ENCODE results near the gene IFNE.
"Not testable (repeated sequence)": the region's sequence is repeated elsewhere in the genome, so short reads cannot be mapped to it uniquely, and the experiment has no call there.

Gene IFNE

DNA sequence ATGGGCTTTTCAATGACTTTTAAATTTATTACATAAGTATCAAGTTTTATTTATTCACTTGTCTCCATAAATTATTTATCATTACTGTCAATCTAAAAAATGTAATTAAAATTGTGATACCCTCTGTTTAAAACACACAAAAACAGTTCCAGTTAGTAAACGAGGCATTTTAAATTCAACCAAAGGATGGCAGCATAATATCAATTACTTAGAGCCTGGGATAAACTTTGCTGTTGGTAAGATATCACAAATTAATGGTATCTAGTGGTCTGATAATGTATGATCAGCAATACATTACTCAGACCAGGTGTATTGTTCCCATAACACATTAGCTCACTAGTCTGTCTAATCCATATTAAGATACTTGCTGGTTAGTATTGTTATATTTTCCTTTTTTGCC, 9.6 kb upstream of the IFNE start:
- DNase-seq (ENCODE audit: low read depth): no peak

DNA sequence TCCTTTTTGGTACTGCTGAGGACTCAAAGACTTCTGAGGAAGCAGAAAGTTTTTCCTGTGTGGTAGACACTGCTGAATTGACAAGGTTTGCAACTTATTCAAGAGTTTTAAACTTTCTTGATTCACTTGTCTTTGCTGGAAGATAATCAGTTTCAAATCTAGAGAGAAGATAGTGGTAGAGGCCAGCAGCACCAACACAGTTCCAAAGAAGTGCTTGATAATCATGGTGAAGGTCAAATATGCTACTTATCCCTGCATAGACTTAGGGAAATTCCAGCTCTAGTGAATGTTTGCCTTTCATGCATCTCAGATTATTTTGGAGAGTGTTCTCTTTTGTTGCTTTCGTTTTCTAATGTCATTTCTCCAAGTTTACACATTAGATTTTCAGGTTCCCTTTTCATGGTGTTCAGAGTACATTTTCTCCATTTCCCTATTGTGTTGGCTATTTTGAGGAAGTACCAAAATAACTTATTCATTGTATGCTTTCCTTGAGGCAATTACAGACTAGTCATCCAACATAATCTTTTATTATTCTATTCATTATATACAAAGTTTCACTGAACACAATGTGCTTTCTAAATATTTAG, 550 bp downstream of the IFNE start:
- DNase-seq (ENCODE audit: low read depth): no peak

DNA sequence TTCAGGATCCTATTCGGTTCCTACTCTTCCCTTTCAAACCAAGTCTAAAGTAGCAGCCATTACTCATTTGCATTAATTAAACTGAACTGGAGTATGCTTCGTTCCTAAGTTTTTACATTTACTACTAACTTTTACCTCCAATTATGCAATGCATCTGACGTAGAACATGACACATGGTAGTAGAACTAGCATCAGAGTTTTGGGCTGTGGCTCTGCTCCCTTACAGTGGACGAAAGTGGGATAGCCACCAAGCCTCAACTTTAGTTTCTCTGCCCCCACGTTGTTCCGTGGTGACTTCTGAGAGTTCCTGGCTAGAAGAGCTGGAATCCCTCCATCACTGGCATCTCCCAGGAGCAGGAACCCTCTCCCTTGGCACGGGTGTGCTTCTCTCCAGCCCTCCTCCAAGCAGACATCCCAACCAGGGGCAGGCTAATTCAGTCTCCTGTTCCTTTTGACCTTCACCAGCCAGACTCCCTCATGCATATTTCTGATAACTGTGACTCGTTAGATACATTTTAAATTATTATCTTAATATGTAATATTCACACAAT, 2.9 kb downstream of the IFNE start:
- no peak for DNase-seq (ENCODE audit: low read depth)

DNA sequence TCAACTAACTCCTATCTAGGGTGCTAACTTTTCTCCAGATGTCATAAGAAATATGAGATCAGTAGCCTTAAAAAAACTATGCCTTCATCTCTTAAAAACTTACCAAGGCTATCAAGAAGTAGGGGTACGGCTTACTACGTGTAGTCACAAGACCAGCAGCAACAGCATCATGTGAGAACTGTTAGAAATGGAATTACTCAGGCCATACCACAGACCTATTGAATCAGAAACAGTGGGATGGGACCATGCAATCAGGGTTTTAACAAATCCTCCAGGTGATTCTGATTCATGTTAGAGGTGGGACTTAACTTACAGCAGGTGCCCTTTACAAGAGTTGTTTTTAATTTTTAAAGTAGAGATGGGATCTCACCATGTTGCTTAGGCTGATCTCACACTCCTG, 4.6 kb downstream of the IFNE start:
- DNase-seq (ENCODE audit: low read depth): no peak

DNA sequence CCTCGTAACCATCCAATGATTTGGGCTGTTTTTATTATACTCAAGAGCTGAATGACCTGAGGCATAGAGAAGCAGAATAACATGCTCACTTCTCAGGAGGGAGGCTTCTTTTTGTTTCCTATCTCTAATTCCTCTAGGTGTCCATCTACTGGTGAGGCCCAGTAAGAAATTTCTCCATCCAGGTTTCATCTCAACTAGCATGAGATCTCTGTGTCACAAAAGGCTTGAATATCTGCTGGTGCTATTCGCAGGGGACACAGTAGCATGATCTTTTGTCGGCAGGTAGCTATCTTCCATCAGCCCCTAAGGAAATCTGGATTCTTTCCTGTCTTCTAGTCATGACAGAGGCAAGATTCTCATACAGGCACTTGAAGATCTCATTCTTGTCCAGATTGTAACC, 8.9 kb downstream of the IFNE start:
- no peak for DNase-seq (ENCODE audit: low read depth)

DNA sequence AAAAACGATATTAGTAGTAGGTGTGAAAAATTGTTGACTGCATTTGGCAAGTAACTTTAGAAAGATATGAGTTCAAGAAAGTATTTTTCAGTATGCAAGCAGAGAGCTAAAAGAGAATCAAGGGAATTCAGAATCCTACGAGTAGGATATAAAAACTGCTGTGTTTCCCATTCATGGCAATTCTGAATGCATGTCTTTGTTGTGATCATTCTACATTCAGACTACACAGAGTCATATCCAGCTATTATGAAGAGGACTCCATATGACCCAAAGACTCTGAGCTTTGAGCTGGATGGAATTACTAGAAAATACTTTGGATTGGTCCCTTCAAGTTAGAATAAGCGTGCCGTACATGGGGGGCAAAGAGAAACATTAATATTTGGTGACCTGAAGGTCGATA, 12.0 kb downstream of the IFNE start:
- no peak for DNase-seq (ENCODE audit: low read depth)

DNA sequence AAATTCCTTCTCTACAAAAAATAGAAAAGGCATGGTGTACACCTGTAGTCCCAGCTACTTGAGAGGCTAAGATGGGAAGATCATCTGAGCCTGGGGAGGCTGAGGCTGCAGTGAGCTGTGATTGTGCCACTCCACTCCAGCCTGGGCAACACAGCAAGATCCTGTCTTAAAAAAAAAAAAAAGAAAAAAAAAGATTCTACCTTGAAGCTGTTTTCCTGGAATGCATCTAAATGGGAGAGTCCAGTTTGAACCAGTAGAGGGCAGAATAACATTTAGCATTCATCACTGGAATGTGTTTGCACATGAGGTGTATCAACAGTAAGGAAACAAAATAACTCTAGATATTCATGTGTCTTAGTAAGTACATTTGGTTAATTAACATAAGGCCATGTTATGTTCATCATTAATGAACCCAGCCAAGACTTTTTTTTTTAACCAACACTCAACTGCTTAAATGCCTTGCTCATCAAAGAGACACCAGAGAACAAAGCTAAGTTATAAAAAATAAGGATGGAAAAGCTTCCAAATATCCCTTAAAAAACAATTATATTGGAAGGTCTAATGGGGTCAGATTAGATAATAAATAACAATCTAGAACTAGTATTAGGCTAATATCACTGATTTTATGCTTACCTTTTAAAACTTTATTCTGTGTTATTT, 16.1 kb downstream of the IFNE start:
- DNase-seq (ENCODE audit: low read depth): no peak

DNA sequence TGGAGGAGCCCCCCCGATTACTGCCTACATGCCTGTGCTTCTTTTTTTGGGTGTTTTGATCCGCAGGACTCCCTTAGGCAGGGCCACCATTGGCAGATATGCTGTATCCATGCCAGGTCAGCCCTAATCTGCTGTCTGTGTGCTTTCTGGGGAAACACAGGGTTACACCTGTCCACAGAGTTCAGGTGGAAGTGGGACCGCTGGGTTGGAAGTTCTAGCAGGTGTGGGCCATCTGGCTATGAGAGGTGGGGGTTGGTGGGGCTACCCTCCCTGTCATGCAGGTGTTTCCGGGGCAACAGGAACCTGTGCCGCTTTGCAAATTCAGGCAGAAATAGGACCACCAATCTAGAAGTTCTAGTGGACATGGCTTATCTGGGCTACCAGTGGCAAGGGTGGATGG, 17.0 kb downstream of the IFNE start:
- DNase-seq (ENCODE audit: low read depth): no peak

DNA sequence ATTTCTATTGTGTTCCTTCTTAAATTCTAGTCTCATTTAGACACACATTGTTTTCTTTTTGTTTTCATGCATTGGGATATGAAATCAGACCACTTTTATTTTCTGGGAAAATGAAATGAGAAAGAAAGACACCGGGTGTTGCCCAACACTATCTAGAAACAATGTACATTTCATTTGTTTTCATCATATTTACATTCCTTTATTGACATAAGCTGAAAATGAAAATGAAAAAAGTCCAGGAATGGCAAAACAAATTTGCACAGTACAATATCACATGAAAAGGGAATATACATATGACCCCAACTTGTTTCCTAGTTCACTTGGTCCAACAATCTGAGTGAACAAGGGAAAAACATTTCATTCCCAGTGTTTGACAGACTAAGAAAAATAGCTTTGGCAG, 20.7 kb downstream of the IFNE start:
- DNase-seq (ENCODE audit: low read depth): no peak

DNA sequence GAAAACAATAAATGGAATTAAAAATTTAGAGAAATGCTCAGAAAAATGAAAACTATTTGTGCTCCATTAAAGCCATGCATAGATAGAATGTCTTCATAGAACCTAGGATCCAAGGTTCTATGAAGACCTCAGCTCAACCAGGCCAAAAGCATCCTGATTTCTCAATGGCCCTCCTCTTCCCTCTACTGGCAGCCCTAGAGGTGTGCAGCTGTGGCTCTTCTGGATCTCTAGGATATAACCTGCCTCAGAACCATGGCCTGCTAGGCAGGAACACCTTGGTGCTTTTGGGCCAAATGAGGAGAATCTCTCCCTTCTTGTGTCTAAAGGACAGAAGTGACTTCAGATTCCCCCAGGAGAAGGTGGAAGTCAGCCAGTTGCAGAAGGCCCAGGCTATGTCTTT, 26.8 kb downstream of the IFNE start:
- no peak for DNase-seq (ENCODE audit: low read depth)

DNA sequence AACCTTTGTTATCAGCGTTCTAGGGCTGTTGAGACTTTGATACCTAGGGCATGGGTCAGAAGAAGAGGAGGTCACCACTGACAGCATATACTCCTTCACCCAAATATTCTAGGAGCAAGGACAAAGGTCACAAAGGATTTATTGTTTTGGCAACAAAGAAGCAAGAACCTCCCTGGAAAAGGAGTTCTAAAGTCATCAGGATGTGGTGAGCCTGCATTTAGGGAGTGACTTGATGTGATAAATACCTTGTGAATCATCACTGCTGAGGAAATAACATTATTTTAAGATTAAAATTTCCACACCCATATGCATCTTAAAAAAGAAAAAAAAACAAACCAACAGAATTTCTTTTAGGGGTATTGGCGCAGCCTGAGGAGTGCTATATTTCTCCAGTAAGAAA, 28.0 kb downstream of the IFNE start:
- no peak for DNase-seq (ENCODE audit: low read depth)

DNA sequence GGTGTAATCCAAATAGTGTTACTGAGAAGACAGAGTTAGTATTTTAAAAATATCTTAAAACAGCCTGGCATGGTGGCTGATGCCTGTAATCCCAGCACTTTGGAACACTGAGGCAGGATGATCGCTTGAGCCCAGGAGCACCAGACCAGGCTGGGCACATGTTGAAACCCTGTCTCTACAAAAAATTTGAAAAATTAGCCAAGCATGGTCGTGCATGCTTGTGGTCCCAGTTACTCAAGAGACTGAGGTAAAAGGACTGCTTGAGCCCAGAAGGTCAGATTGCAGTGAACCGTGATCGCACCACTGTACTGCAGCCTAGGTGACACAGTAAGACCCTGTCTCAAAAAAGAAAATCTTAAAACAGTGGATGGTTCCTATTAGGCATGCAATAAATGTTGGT, 29.4 kb downstream of the IFNE start:
- no peak for DNase-seq (ENCODE audit: low read depth)

DNA sequence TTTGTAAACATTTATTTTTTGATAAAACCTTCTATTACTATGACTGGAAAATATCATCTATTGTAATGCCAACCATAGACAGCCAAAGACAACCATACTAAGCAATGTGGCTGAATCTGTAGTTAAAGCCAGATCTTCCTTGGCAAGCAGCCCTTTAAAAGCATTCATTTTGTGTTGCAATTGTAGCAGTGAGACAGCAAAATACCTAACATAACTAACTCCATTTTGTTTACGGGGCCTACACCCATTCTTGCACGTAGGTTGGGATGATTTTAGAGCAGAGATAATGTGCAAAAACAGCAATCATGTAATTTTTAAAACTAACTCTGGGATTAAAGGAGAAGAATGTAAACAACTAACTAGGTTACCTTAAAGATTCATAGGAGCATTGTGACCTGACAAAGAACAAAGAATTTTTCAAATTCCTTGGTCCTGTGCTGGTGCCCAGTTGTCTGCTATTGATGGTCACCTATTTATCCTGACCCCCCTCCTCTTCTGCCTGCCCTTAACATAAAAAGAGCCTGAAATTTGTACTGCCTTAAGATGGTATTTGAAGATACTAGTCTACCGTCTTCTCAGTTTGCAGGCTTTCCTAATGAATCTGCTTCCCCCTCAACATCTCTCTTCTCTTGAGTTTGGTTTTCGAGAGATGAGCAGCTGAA, 31.2 kb downstream of the IFNE start:
- no peak for DNase-seq (ENCODE audit: low read depth)

DNA sequence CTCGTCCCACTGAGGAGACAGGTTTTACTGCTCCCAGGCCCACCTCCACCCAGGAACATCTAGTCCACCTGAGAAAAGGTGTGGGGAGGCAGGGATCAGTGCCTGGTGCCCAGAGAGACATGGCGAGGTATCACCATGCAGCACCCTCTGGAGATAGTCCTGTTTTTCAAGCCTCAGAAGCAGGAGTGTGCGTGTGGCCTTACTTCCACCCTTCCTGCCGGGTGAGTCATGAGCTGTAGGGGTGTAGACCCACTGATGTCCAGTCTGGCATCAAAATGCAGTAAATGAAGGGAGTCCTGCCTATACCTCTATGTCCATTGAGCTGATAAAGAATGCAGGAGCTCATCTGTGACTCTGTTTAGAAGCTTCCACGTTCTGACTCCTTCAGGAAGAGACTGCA, 32.8 kb downstream of the IFNE start:
- not testable (repeated sequence) for DNase-seq (ENCODE audit: low read depth)

DNA sequence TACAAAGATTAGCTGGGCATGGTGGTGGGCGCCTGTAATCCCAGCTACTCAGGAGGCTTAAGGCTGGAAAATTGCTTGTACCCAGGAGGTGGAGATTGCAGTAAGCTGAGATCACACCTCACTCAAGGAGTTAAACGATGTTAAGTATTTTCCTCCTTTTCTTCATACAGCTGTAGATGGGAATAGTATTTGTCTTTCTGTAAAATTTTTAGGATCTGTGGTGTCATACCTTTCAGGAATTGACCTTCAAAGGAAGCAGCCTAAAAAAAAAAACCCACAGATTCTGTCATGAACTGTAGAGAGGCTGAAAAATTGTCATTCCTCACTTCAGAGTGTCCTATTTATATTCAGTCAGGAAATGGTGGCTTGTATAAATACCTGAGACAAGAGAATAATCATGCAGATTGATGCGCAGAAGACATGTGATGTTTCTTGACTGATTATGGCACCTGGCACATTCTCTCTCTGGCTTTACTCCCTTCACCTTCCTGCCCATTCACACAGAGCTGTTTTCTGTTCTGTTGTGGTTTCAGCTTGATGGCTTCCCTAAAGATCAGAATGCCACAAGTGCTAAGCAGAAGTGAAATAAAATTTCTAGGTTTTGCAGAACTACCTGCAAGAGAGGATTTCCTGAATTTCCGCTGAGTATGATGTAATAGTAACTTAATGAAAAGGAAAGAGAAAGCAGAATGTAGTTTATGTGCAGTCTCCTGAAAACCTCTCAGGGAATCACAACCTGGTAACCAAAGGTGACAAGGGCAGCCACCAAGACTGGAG, 38.1 kb downstream of the IFNE start:
- DNase-seq (ENCODE audit: low read depth): no peak

DNA sequence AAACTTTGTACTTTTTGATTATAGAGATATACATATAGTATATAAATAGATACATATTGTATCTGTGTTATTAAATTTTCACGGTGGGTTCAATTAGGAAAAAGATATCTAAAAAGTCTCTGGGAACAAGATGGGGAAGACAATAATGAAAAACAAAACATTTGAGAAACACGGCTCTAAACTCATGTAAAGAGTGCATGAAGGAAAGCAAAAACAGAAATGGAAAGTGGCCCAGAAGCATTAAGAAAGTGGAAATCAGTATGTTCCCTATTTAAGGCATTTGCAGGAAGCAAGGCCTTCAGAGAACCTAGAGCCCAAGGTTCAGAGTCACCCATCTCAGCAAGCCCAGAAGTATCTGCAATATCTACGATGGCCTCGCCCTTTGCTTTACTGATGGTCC, 42.0 kb downstream of the IFNE start, which contains the start of gene IFNA1:
Gene IFNA1 (plus strand): TSS at position 301 of the 400 bp plus-strand sequence. CDS start 69 bp downstream, at position 370.
- DNase-seq (ENCODE audit: low read depth): no peak

DNA sequence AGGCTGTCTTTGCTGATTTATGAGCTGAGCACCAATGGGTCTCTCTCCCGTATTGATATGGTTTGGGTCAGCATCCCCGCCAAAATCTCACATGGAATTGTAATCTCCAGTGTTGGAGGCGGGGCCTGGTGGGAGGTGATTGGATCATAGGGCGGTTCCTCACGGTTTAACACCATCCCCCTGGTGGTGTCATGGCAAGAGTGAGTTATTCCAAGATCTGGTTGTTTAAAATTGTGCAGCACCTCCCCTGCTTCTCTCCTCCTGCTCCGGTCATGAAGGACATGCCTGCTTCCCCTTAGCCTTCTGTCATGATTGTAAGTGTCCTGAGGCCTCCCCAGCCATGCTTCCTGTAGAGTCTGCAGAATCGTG, 47.1 kb downstream of the IFNE start:
- not testable (repeated sequence) for DNase-seq (ENCODE audit: low read depth)

DNA sequence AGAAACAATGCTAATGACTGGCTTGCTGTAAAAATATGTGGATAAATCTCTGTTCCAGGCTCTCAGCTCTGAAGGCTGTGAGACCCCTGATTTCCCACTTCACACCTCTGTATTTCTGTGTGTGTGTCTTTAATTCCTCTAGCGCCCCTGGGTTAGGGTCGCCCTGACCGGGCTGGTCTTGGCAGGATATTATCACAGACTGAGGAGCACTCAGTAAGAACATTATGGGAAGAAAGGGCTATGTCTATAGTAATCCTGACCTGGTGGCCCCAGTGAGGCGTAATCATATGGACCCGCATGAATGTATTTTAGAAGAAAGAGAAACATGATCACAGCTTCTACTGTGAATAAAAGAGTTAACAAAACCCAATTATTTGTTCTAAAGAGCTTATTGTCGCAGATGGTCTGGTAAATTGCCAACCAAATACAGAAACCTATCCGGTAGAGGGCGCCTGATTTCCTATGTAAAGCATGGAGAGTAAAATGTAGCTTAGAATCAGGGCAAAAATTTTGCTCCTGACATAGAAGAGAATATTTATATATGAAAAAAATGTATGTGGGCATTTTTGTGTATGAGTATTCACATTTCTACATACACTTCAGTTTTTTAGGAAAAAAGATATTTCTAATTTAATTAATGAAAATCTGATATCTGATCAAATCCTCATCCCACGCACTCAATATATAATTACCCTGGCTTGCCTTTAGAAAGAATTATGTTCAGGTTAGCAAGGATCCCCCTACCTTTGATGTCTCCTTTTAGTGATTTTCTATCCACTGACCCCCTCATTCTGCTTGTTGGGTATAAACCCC, 47.7 kb downstream of the IFNE start:
- no peak for DNase-seq (ENCODE audit: low read depth)

DNA sequence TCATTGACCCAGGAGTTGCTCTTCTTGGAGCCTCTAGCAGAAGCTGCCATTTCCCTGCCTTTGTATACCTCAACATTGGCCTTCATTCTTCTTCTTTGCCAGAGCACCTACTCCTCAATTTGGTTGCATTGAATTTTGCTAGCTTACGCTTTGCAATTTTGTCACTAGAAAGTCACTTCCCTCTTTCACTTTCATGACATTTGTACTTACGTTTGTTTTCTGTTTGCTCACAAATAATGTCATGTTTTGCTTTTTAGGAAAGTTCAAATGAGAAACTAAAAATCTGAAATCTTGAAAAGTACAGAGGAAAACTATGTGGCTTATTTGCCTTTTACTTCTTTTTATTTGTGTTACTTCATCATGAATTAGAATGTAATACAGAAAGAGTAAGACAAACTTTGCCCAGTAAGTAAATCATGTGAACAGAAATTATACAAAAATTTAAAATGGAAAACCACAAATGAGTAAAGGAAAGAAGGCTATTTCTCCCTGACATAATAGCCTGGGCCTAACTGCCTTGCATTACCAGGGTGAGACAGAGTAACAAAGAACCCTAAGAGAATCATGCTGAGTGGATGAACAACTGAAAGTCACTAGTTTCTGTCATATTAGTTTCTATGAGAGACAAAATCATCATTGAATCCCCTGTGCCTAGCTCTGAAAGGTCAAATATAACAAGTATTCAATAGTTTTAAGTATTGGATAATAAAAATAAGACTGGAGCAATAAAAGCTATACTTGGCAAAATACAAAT, 49.3 kb downstream of the IFNE start:
- no peak for DNase-seq (ENCODE audit: low read depth)

Measured in activated T-cell treated with anti-CD3 and anti-CD28 coated beads for 48 hours (primary cell).